Omental fat pad (tissue), 4 donors: ENCODE results near the gene AP1M1. TPM values are rescaled to one million over a fixed set of nuclear protein-coding genes. Genes with fewer than 3 reads are reported as not detected.

Experiments used
- ATAC-seq: fragments of 150-250 bp; one replicate; pipeline ENCODE4 v1.9.1; 2016; ENCODE audit warnings: mild to moderate bottlenecking, moderate library complexity; ENCODE audit not compliant: low FRiP score
- DNase-seq: peaks from one replicate; pipeline ENCODE4 v3.0.0-alpha.2; 2019; ENCODE audit warnings: low spot score
- CTCF ChIP-seq, 3 donors: fragments of 450-650 bp; IDR thresholded peaks; one replicate each; pipeline ENCODE4 v1.5.1; 2016 to 2017; ENCODE audit warnings: antibody characterized with exemption in 3 of 3, mild to moderate bottlenecking in 3 of 3, moderate library complexity in 2 of 3
- small RNA-seq: library from RNA; depleted of rRNA; stranded (forward); fragments of <200 nt; gene quantifications from one replicate; pipeline ENCODE3, GENCODE V24; 2016
- total RNA-seq, 4 donors: library from RNA; depleted of rRNA; stranded (reverse); fragments of >200 nt; gene quantifications; one replicate each; pipeline ENCODE4 v1.1.0, GENCODE V29; 2016

The AP1M1 gene
- total RNA-seq, 4 donors from 2014 or later = 92.0 to 154 (median 111) TPM

DNA sequence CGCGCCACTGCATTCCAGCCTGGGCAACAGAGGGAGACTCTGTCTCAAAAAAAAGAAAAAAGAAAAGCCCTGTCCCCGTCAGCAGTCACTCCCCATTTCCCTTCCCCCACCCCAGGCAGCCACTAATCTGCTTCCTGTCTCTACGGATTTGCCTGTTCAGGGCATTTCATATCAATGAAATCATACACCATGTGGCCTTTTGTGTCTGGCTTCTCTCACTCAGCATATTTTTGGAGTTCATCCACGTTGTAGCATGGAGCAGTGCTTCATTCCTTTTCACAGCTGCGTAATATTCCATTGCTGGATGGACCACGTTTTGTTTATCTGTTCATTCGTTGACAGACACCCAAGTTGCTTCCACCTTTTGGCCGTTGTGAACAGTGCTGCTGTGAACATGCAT, 90.8 kb downstream of the AP1M1 start:
- no peak for TF ChIP-seq CTCF (IDR thresholded peaks at IDR 0.05)
- no peak for ATAC-seq
- no peak for DNase-seq

DNA sequence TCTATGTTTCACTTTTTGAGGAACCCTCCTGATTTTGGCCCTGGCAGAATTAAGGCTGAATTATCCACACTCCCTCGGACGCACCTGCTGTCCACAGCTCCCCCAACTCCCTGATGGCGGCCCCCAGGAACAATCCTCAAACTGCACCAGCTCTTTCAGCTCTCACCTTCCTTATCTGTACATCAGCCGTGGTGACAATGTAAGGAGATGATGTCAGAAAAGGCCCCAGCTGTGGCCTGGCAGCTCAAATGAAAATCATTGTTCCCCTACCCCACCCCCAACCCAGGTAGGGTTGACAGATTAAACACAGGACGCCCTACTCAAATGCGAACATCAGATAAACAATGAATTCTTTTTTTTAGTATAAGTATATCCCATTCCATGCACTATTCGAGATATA, 91.9 kb downstream of the AP1M1 start:
- ATAC-seq (no peak), DNase-seq (no peak)
- TF ChIP-seq CTCF (IDR thresholded peaks at IDR 0.05) = no peak

DNA sequence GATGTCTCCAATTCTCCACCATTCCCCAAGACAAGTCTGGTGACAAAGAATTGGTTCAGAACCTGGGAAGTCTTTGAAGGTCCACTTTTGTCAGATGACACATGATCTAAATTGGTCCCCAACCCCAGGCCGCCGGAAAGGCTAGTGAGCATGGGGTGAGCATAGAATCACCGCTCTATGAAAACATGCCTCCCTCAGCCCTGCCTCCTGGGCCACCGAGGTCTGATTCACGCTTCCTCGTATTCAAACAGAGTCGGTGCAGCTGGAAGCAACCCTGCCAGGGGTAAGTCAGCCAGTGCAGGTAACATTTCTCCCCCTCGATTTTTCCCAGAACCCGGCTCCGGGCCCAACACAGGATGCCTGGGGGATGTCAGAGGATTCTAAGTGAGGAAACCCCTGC, 93.0 kb downstream of the AP1M1 start:
- TF ChIP-seq CTCF (IDR thresholded peaks at IDR 0.05) = no peak

GRCh38 chr19:16293118-16294091, 95.7 kb downstream of the AP1M1 start:
- peak; percentile 87 for ATAC-seq
- no peak for TF ChIP-seq CTCF (IDR thresholded peaks at IDR 0.05)
- DNase-seq = peak; percentile 51

More for the DNA sequence above, 93.0 kb downstream of the AP1M1 start:
- DNase-seq (no peak), ATAC-seq (no peak)

GRCh38 chr19:16295057-16295456, 97.3 kb downstream of the AP1M1 start:
- TF ChIP-seq CTCF (IDR thresholded peaks at IDR 0.05) = no peak
- no peak for DNase-seq
- ATAC-seq = no peak

Small RNA genes lying within 50 kb of the gene (small RNA-seq; reads per million reads assigned to genes)
- not detected for gene RF00017

Other genes starting within 250 kb of the AP1M1 start
- gene OR10H4, start 248.9 kb upstream of the AP1M1 start, total RNA-seq = not detected
- 100 to 1,000 TPM; 293 to 486 (median 418) TPM for gene TPM4, start 121.4 kb upstream of the AP1M1 start, total RNA-seq
- gene RAB8A, start 86.0 kb upstream of the AP1M1 start, total RNA-seq = 10 to 100 TPM; 32.5 to 51.9 (median 40.0) TPM
- gene HSH2D, start 54.2 kb upstream of the AP1M1 start, total RNA-seq = 1 to 10 TPM; 1.0 to 5.8 (median 1.6) TPM
- not detected for gene CIB3, start 24.4 kb upstream of the AP1M1 start, total RNA-seq
- gene FAM32A, start 12.5 kb upstream of the AP1M1 start, total RNA-seq = 100 to 1,000 TPM in 1 of 4 donors, 10 to 100 TPM in 3; 79.7 to 103 (median 90.2) TPM
- gene KLF2, start 126.9 kb downstream of the AP1M1 start, total RNA-seq = 100 to 1,000 TPM in 2 of 4 donors, 10 to 100 TPM in 2; 61.1 to 160 (median 85.9) TPM